HCT116 (cell line): ENCODE results near the gene CPM. TPM values are rescaled to one million over a fixed set of nuclear protein-coding genes. Genes with fewer than 3 reads are reported as not detected.

Source experiments
- ATAC-seq: fragments of 200-7000 bp; cut with Tn5 transposase; 2 replicates; pipeline ENCODE4 v1.9.1; 2020; ENCODE audit warnings: mild to moderate bottlenecking, moderate library complexity
- BruUV-seq: library from RNA; stranded (reverse); fragments of 400-500 nt; replicated peaks from 2 replicates; lab custom pipeline; 2021; lab: Mats Ljungman, UMichigan
- CTCF ChIA-PET: fragments of 300-600 bp; sonication (Branson Sonifier 250); formaldehyde crosslinking; loops from one replicate; lab custom pipeline; 2021; ENCODE audit warnings: antibody characterized with exemption; lab: Charles Lee
- POLR2A ChIA-PET: fragments of 300-600, 350-600 bp; sonication (Branson Sonifier 250); formaldehyde crosslinking; loops from one replicate; lab custom pipeline; 2021; ENCODE audit warnings: antibody characterized with exemption; lab: Charles Lee
- RAD21 ChIA-PET, 2 experiments: fragments of 300-600 bp; sonication (Branson Sonifier 250); formaldehyde crosslinking; loops; one replicate each; lab custom pipeline; 2023; ENCODE audit warnings: low total read pairs in 2 of 2; ENCODE audit not compliant: uncharacterized antibody in 2 of 2, unreplicated experiment in 2 of 2, low non-redundant PET in 1 of 2; lab: Charles Lee
- DNase-seq: peaks from one replicate; pipeline ENCODE4 v3.0.0-alpha.2; 2010; ENCODE audit warnings: low read depth, low spot score
- H2AFZ ChIP-seq: fragments of 200-600 bp; shearing (Covaris generic), sonication (generic); 2 replicates; pipeline ENCODE4 v1.6.1; 2017; ENCODE audit warnings: low read depth, mixed run types, mixed read lengths, antibody characterized with exemption, low read length; ENCODE audit not compliant: poor library complexity, severe bottlenecking
- H3K27ac ChIP-seq: 2 replicates; pipeline ENCODE4 v1.5.1; 2012; ENCODE audit warnings: low read depth, low read length
- H3K27me3 ChIP-seq: fragments of 200-600 bp; sonication (generic); 2 replicates; pipeline ENCODE4 v1.6.1; 2016; ENCODE audit warnings: mixed run types, low read length, mixed read lengths; ENCODE audit not compliant: insufficient read depth
- H3K36me3 ChIP-seq, 2 experiments: fragments of 200-500 bp in 1 of 2; fragments of 200-600 bp in 1 of 2; sonication (Bioruptor generic) in 1 of 2; sonication (generic) in 1 of 2; 2 replicates each; pipeline versions ENCODE4 v1.5.1 to v1.6.1; 2014 to 2016; ENCODE audit warnings: low read length in 2 of 2, inconsistent platforms in 1 of 2, mixed read lengths in 1 of 2, mixed run types in 1 of 2; ENCODE audit not compliant: insufficient read depth in 2 of 2, control insufficient read depth in 1 of 2
- H3K4me1 ChIP-seq, 2 experiments: fragments of 200-600 bp in 1 of 2; sonication (generic) in 1 of 2; 2 replicates each; pipeline versions ENCODE4 v1.5.1 to v1.6.1; 2012 to 2017; ENCODE audit warnings: low read length in 2 of 2, inconsistent platforms in 1 of 2, mild to moderate bottlenecking in 1 of 2, mixed read lengths in 1 of 2, mixed run types in 1 of 2, moderate library complexity in 1 of 2; ENCODE audit not compliant: insufficient read depth in 2 of 2, control insufficient read depth in 1 of 2
- H3K4me2 ChIP-seq: fragments of 200-600 bp; sonication (generic); 2 replicates; pipeline ENCODE4 v1.6.1; 2017; ENCODE audit warnings: mixed run types, low read length, mixed read lengths
- H3K4me3 ChIP-seq, 2 experiments: fragments of 200-600 bp in 1 of 2; sonication (generic) in 1 of 2; replicated peaks in 1 of 2; 2 replicates each; pipeline ENCODE4 v1.5.1; 2011 to 2016; ENCODE audit warnings: low read length in 2 of 2, control low read depth in 1 of 2, low read depth in 1 of 2, mild to moderate bottlenecking in 1 of 2, mixed read lengths in 1 of 2, mixed run types in 1 of 2
- H3K79me2 ChIP-seq: fragments of 200-600 bp; sonication (generic); 2 replicates; pipeline ENCODE4 v1.6.1; 2017; ENCODE audit warnings: mild to moderate bottlenecking, mixed run types, low read length, moderate library complexity, mixed read lengths; ENCODE audit not compliant: insufficient read depth
- H3K9ac ChIP-seq: fragments of 200-600 bp; sonication (generic); 2 replicates; pipeline ENCODE4 v1.6.1; 2016; ENCODE audit warnings: low read length, mixed read lengths
- H3K9me2 ChIP-seq: fragments of 200-600 bp; sonication (generic), shearing (Covaris generic); 2 replicates; pipeline ENCODE4 v1.6.1; 2017; ENCODE audit warnings: mixed run types, mild to moderate bottlenecking, moderate library complexity; ENCODE audit not compliant: insufficient read depth
- H3K9me3 ChIP-seq, 2 experiments: fragments of 200-500 bp in 1 of 2; fragments of 200-600 bp in 1 of 2; sonication (Bioruptor generic) in 1 of 2; sonication (generic) in 1 of 2; 2 replicates each; pipeline ENCODE4 v1.6.1; 2014 to 2017; ENCODE audit warnings: low read length in 2 of 2, mixed read lengths in 2 of 2, inconsistent platforms in 1 of 2, low read depth in 1 of 2, mild to moderate bottlenecking in 1 of 2, mixed run types in 1 of 2, moderate library complexity in 1 of 2; ENCODE audit not compliant: control insufficient read depth in 1 of 2, insufficient read depth in 1 of 2
- H4K20me1 ChIP-seq: fragments of 200-600 bp; sonication (generic), shearing (Covaris generic); 2 replicates; pipeline ENCODE4 v1.6.1; 2017; ENCODE audit warnings: mixed run types, mild to moderate bottlenecking, moderate library complexity; ENCODE audit not compliant: insufficient read depth
- CBX3 ChIP-seq: IDR thresholded peaks from 2 replicates; pipeline ENCODE4 v1.6.1; 2012; ENCODE audit warnings: low read depth
- CTCF ChIP-seq, 3 experiments: fragments of 200-600 bp in 1 of 3; sonication (generic) in 1 of 3; IDR thresholded peaks in 2 of 3; conservative IDR thresholded peaks in 1 of 3; 2 replicates each; pipeline ENCODE4 v1.5.1; 2012 to 2017; ENCODE audit warnings: low read depth in 2 of 3, low read length in 2 of 3, antibody characterized with exemption in 1 of 3, borderline replicate concordance in 1 of 3, control low read depth in 1 of 3, mild to moderate bottlenecking in 1 of 3, mixed read lengths in 1 of 3, mixed run types in 1 of 3, moderate library complexity in 1 of 3; ENCODE audit not compliant: insufficient read depth in 1 of 3
- EZH2phosphoT487 ChIP-seq: fragments of 200-600 bp; IDR thresholded peaks from 2 replicates; pipeline ENCODE4 v1.6.1; 2018; ENCODE audit warnings: antibody characterized with exemption, borderline replicate concordance
- JUND ChIP-seq: IDR thresholded peaks from 2 replicates; pipeline ENCODE4 v1.6.1; 2012
- POLR2A ChIP-seq: IDR thresholded peaks from 2 replicates; pipeline ENCODE4 v1.7.0; 2011; ENCODE audit warnings: borderline replicate concordance; ENCODE audit not compliant: insufficient read depth, insufficient read length; ENCODE audit errors: extremely low read depth
- RAD21 ChIP-seq: IDR thresholded peaks from 2 replicates; pipeline ENCODE4 v1.6.1; 2012; ENCODE audit warnings: low read depth, mild to moderate bottlenecking
- REST ChIP-seq: IDR thresholded peaks from 2 replicates; pipeline ENCODE4 v1.6.1; 2012; ENCODE audit warnings: low read depth
- SIN3A ChIP-seq: IDR thresholded peaks from 2 replicates; pipeline ENCODE4 v1.6.1; 2012; ENCODE audit warnings: low read depth
- SP1 ChIP-seq: IDR thresholded peaks from 2 replicates; pipeline ENCODE4 v1.6.1; 2012; ENCODE audit warnings: low read depth
- ZBTB33 ChIP-seq: IDR thresholded peaks from 2 replicates; pipeline ENCODE4 v1.6.1; 2011; ENCODE audit warnings: mild to moderate bottlenecking, low read length, moderate library complexity; ENCODE audit not compliant: insufficient replicate concordance; ENCODE audit errors: extremely low read depth
- ZNF274 ChIP-seq: fragments of 200-500 bp; sonication (Bioruptor generic); IDR thresholded peaks from 2 replicates; pipeline ENCODE4 v1.6.1; 2014; ENCODE audit warnings: mild to moderate bottlenecking, low read depth, low read length, inconsistent platforms
- intact Hi-C: fragments of 100-400 bp; cut with micrococcal nuclease; formaldehyde crosslinking; loops from 2 replicates; pipeline ENCODE4 v1.10.0; 2022
- total RNA-seq: library from RNA; stranded (reverse); gene quantifications from one replicate; pipeline ENCODE4 v1.2.1, GENCODE V29; 2021; ENCODE audit not compliant: unreplicated experiment

The CPM gene
- total RNA-seq, 1 experiment from 2014 or later: 5.3 TPM

GRCh38 chr12:68951652-68952051 lies 18.7 kb upstream of the CPM start (continued):
- no peak for TF ChIP-seq REST
- no peak for TF ChIP-seq EZH2phosphoT487
- no peak for TF ChIP-seq CBX3
- no peak for TF ChIP-seq RAD21

- ATAC-seq (no peak), DNase-seq (no peak)
- Histone ChIP-seq H3K9ac (no peak overlapping the region), H3K79me2 (no peaks in the 10 kb centered on the region), H3K4me3 (no peak overlapping the region), H3K4me2 (no peak overlapping the region), H3K27me3 (no peaks in the 10 kb centered on the region), H2AFZ (no peak overlapping the region), H3K9me2 (no peaks in the 10 kb centered on the region), H4K20me1 (no peaks in the 10 kb centered on the region), H3K4me1 (no peaks in the 10 kb centered on the region; a peak in 1 of 4 replicates), H3K36me3 (no peaks in the 10 kb centered on the region), H3K27ac (no peak overlapping the region), H3K9me3 (0 out of 4 replicates have a peak, but pooled peaks cover 2 to 3% of the 10 kb centered on the region in 2 experiments)
- POLR2A ChIA-PET: no interaction called here
- no TSS peak for BruUV-seq
- TF ChIP-seq EZH2phosphoT487: no peak
- no peak for TF ChIP-seq JUND
- no peak for TF ChIP-seq REST
- TF ChIP-seq ZBTB33: no peak
- TF ChIP-seq SIN3A: no peak
- TF ChIP-seq CTCF (IDR thresholded peaks at IDR 0.05 in 2 of 3, conservative IDR thresholded peaks at IDR 0.05 in 1 of 3; ENCODE audit: borderline replicate concordance in 1 of 3, insufficient read depth in 1 of 3, low read depth in 2 of 3, low read length in 2 of 3): no peak
- TF ChIP-seq POLR2A: no peak
- TF ChIP-seq SP1: no peak
- no peak for TF ChIP-seq ZNF274
- CTCF ChIA-PET: no interaction called here
- RAD21 ChIA-PET: no interaction called here
- intact Hi-C loops: no loop called here
Observed at GRCh38 chr12:68950511-68950910, 17.5 kb upstream of the CPM start.
